ENCODE data around the gene COQ9.
"Not testable (repeated sequence)": the region's sequence is repeated elsewhere in the genome, so short reads cannot be mapped to it uniquely, and the experiment has no call there.

The COQ9 gene

DNA sequence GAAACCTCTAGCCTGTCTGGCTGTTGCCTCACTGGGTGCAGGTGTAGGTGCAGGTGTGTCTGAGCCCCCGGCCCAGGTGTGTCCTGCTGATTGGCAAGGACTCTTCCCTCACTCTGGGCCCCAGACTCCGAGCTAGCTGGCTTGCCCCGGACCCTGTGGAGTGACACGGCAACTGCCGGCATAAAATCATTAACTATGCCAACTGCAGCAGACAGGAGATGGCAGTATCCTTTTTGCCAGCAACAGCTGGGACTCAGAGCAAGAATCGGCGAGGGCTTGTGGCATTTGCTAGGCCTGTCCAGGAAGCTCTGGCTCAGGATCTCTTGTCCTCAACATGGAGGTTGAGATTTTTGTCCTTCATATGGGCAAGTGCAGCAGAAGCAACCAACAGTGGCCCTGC is 20.9 kb upstream of the COQ9 start:
- no peak for DNase-seq (ENCODE audit: low read depth in 2 of 3, low spot score in 1 of 3)

DNA sequence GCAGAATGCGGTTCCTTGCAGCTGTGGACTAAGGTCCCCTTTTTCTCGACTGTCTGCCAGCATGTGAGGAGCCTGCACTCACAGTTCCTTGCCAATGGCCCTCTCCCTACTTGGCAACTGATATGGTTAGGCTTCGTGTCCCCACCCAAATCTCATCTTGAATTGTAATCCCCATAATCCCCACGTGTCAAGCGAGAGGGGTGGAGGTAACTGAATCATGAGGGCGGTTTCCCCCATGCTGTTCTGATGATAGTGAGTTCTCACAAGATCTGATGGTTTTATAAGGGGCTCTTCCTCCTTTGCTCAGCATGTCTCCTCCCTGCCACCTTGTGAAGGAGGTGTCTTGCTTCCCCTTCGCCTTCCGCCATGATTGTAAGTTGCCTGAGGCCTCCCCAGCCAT is 20.0 kb upstream of the COQ9 start:
- no peak for DNase-seq (ENCODE audit: low read depth in 2 of 3, low spot score in 1 of 3)

DNA sequence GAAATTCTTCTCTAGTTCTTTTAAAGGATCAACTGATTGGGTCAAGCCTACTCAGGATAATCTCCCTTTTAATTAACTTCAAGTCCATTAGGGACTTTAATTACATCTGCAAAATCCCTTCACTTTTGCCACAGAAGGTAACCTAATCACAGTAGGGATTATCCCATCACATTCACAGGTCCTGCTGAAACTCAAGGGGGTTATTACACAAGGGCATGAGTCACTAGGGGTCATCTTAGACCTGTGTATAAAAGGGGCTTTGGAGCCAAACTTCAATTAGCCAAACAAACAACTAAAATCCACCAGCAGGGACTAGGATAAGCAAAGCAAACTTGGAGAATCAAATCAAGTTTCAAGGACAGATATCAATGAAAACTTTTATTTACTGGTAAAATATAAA is 19.5 kb upstream of the COQ9 start:
- DNase-seq (ENCODE audit: low read depth in 2 of 3, low spot score in 1 of 3), result no peak

DNA sequence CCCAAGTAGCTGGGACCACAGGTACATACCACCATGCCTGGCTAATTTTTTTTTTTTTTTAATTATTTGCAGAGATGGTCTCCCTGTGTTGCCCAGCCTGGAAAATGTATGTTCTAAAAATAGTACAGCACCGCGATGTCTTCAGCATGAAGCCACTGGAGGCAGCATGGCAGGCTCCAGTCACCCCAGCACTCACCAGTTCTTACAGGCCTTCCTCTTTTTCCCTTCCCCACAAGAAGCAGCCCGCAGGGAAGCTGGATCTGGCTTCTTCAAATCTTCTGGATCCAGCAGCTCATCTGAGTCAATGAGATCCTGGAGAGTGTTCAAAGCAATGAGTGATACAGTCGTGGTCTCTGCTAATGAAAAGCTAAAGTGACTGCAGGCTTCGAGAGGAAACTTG is 16.3 kb upstream of the COQ9 start:
- no peak for DNase-seq (ENCODE audit: low read depth in 2 of 3, low spot score in 1 of 3)

DNA sequence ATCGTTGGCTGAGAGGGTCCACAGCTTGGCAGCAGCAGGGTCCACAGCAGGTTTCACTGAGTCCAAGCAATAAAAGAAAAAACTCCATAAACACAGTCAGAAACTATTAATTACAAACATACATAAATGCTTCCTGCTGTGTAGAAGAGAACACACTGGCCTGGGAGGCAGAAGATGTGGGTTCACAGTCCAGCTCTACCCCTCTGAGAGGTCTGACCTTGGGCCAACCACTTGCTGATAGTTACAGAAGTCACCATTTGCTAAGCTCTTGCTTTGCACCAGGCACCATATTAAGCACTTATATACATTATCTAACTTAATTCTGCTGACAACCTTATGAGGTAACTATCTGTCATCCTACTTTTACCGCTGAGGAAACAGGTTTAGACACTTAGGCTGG is 14.8 kb upstream of the COQ9 start:
- DNase-seq (ENCODE audit: low read depth in 2 of 3, low spot score in 1 of 3), result no peak

DNA sequence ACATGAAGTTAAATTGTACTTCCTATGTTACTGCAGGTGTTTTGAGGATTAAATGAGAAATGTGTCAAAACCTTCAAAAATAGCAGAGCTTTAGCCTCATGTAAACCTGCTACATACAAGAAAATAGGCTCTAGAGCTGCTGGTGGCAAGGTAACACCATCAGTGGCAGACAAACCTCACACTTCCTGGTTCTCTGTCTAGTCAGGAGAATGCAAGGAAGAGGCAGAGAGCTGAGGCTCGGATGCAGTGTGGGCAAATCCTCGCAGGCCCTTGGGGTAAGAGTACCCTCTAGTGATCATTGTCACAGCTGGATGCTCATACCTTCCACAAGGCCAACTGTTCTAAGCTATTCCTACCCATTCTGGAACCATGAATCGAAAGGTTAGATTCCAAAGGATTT is 14.3 kb upstream of the COQ9 start:
- no peak for DNase-seq (ENCODE audit: low read depth in 2 of 3, low spot score in 1 of 3)

DNA sequence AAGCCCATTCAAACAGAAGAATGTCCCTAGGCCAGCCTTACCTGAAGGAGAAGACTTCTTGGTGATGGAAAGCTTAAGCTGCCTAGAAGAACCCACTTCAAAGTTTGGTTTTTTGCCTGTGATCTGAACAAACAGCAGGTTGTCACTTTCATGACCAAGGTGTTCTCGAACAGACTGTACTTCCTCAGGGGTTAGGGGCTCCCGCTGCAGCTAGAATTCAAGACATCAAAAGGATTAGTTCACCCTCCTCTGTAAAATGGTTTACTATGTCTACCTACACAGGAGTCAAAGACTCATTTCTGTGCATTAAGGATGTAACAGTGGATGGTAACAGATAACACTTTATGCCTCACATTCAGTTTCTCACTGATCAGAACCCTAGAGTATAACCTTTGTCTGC is 13.3 kb upstream of the COQ9 start:
- DNase-seq (ENCODE audit: low read depth in 2 of 3, low spot score in 1 of 3), result no peak

DNA sequence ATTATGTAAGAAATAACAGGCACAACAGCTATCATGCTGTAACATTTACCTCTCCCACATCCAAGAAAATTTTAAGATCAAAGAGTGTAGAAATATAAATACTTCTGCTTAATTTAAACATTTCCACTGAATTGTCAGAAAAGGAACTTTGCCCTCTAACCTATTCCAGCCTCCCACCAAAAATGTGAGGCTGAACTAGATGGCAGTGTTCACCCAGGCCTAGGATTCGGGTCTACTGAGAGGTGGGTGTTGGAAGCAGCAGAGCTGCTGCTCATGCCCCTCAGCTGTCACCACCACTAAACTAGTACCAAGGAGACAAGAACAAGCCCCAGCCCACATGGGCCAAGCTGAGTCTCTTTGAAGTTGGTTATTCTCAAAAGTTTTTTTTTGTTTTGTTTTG is 11.4 kb upstream of the COQ9 start:
- no peak for DNase-seq (ENCODE audit: low read depth in 2 of 3, low spot score in 1 of 3)

DNA sequence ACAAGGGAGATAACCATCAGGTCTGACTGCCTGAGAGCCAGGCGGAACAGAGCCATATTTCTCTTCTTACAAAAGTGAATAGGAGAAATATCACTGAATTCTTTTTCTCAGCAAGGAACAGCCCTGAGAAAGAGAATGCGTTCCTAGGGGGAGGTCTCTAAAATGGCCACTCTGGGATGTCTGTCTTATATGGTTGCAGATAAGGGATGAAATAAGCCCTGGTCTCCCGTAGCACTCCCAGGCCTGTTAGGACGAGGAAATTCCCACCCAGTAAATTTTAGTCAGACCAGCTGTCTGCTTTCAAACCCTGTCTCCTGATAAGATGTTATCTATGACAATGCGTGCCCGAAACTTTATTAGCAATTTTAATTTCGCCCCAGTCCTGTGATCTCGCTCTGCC is 7.3 kb upstream of the COQ9 start:
- DNase-seq (ENCODE audit: low read depth in 2 of 3, low spot score in 1 of 3), result not testable (repeated sequence)

DNA sequence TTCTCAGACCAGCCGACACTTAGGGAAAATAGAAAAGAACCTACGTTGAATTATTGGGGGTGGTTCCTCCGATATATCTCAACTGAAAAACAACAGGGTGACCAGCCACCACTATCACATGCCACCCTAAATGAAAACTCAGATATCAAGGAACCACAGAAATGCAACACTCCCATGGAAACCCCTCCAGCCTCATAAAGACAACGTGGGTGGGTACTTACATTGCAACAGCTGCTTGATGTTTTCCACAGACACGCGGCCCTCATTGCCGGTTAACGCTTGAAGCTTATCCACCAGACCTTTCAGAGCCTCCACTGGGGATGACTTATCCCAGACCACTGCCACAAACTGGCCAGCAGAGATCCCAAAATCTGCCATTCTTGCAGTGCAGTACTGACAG is 6.7 kb upstream of the COQ9 start:
- not testable (repeated sequence) for DNase-seq (ENCODE audit: low read depth in 2 of 3, low spot score in 1 of 3)

DNA sequence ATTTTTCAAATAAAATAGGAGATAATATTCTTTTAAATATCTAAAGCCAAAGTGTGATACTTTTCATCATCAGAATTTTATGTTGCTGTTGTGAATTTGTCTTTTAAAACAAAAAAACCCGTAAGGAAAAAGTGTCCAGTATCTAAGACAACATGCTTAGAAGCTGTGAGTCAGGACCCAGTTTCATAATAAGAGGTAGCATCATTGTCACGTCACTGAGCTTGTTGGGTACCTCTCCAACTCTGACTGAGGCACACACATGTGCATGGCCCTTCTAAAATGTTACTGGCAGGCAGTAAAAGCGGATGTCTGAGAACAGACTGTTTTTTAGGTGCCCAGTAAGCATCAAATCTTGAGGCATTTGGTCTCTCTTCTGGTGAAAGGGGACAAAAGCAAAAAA is 2.6 kb upstream of the COQ9 start:
- no peak for DNase-seq (ENCODE audit: low read depth in 2 of 3, low spot score in 1 of 3)

DNA sequence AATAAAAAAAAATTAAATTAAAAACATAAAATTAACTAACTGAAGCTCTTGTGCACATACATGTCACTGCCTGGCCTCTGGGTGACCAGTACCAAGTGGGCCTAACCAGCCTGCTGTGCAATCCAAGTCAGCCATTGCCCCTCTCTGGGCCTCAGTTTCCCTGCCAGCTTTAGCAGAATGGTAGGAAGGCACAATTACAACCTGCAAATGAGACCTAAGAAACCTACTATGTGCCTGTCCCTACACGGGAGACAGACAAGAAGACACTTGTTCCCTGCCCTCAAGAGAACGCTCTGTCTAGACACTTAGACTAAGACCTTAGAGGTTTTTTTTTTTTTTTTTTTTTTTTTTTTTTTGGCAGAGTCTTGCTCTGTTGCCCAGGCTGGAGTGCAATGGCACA is 1.8 kb upstream of the COQ9 start:
- DNase-seq (ENCODE audit: low read depth in 2 of 3, low spot score in 1 of 3), result no peak

DNA sequence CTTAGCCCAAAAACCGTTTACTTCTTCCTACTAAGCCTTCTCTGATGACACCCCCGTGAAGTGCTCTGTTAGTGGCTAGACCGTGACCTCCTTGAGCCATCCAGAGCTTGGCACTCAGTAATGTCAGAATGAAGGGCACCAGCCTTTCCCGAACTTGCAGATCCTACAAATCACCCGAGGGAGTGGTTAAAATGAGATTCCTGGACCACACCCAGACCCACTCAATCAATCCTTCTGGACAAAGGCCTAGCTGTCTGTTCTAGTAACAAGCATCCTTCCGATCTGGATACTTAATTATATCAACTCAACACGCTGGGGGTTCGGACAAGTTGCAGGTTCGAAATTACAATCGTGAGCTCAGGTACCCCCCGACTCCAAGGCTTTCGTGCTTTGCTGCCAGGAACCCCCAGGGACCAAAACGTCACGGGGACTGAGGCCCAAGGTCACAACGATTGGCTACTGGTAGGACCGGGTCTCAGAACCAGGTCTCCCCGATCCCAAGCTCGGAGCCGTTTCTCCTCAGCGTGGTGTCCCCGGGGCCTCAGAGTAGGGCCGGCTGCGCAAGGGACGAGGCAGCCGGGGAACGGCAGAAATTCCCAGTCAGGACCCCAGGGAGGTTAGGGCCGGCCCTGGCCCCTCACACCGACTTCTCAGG is 621 bp upstream of the COQ9 start:
- DNase-seq (ENCODE audit: low read depth in 2 of 3, low spot score in 1 of 3), result peak in 2 of 3 donors; percentile 8 to 14

DNA sequence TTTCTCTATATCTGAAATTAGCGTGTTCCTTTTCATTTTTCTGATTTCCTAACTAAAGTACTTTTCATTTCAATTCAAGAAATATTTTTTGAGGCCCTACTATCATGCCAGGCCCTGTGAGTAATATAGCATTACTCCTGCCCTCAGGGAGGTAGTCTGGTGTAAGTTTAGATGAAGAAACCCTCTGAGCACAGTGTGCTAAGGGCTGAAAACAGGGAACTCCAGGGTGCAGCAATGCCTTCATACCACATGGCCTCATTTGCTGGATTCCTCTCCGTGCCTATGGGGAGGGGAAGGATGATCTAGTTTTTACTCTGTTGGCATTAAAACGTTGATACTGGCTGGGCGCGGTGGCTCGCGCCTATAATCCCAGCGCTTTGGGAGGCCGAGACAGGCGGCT is 4.7 kb downstream of the COQ9 start:
- DNase-seq (ENCODE audit: low read depth in 2 of 3, low spot score in 1 of 3), result no peak

DNA sequence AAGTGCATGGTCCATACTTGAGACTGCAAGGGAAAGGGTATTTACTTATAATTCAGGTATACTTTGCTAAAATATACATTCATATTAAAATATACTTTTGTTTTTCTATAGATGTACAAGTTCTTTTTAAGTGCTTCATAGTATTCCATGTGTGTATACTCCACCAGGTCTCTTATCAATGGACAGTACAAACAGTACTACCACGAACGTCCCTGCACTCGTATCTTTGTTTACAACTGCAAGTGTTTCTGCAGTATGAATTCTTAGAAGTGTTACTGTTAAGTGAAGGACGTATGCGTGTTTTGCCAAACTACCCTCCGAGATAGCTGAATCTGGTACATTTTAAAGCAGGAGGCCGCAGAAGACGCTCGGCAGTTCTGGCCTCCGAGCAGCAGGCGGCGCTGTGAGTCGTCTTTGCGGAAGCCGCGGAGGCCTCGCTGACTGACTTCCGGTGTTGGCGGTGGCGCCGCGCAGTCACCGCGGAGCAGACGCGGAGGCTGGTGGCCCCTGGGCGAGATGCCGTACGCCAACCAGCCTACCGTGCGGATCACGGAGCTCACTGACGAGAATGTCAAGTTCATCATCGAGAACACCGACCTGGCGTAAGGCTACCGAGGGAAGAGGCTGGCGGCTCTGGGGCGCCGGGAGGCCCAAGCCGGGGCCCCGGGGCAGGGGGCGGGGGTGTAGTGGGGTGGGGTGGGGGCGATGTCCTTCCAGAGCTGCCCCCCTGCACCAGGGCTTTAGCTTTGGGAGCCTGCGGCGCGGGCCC is 15.1 kb downstream of the COQ9 start, which contains the start of gene POLR2C:
Gene POLR2C, plus strand, starts transcription at position 471 of the 769 bp plus-strand sequence. Its CDS starts 46 bp downstream, at position 517.
- DNase-seq (ENCODE audit: low read depth in 2 of 3, low spot score in 1 of 3), result peak; percentile 84 to 94 (median 90)

DNA sequence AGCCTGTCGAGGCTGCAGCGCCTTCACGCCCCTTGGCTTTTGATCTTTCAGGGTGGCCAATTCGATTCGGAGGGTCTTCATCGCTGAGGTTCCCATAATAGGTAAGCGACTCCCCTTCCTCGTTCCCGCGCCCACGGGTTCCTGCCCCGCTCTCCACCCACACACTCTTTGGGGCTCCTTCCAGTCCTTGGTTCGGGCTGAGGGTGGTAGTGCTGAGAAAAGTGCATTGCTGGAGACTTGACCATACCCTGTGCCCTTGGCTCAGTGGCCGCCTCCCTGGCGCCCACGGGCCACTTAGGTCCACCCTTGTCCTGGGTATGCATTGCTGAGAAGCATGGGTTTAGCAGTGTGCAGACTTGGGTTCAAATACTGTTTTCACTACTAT is 15.7 kb downstream of the COQ9 start:
- DNase-seq (ENCODE audit: low read depth in 2 of 3, low spot score in 1 of 3), result no peak

DNA sequence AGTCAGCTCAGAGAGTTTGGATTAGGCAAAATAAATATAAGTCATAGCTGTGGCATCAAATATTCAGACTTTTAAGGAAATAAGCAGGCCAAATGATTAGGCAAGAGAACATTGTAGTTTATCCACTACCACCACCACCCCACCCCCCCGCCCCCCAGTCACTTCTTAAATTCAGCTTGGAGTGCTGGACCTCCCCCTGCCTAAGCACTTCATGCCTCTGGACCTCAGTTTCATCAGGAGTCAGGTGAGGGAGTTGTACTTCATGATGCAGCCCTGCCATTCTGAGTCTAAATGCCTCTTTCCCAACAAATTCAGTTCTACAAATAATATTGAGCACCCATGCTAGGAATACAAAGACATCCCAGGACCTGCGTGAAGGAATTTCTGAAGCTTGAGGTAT is 17.2 kb downstream of the COQ9 start:
- DNase-seq (ENCODE audit: low read depth in 2 of 3, low spot score in 1 of 3), result no peak

DNA sequence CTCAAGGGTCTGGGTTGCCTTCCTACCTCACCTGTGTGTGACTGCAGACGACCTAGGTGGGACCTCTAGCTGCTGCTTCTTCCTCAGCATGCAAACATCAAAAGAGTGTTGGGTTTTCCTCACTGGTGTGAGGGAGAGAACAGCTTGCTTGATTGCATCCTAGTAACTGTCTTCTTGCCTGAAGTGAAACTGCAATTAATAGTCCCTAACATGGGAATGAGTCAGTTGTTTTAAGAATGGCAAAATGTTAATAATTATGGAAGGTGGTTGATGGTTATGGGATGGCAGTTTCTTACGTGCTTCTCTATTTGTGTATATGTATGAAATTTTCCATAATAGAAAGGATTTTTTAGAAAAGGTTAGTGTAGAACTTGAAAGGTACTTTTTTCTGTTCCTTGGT is 21.1 kb downstream of the COQ9 start:
- DNase-seq (ENCODE audit: low read depth in 2 of 3, low spot score in 1 of 3), result no peak

DNA sequence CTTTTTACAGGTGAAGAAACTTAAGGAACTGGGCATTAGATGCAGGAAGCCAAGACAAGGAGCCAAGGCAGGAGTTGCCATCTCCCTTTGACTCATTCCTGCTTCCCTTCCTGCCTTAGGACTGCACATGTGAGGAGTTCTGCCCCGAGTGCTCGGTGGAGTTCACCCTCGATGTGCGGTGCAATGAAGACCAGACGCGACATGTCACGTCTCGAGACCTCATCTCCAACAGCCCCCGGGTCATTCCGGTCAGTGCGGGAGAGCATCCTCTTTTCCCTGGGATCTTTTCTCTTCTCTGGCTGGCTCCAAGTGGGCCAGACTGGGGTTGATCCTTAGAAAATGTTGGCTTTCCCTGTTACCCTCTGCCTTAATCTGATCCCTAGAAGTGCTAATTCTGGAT is 21.8 kb downstream of the COQ9 start:
- DNase-seq (ENCODE audit: low read depth in 2 of 3, low spot score in 1 of 3), result no peak

DNA sequence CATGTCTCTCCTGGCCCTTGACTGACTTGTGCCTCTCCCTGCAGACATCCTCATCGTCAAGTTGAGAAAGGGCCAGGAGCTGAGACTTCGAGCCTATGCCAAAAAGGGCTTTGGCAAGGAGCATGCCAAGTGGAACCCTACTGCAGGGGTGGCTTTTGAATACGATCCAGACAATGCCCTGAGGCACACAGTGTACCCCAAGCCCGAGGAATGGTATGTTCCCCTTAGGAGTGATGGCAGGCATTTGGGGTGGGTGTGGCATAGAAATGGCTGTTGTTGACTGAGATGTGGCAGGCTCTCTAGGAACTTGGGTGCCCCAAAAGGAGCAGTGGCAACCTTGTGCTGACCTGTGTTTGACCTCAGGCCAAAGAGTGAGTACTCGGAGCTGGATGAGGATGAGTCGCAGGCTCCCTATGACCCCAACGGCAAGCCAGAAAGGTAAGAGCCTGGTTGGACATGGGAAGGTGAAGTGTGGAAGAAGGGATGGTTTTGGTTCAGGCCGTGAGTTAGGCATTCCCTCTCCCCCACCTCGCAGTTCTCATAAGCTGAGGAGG is 22.7 kb downstream of the COQ9 start:
- DNase-seq (ENCODE audit: low read depth in 2 of 3, low spot score in 1 of 3), result no peak

DNA sequence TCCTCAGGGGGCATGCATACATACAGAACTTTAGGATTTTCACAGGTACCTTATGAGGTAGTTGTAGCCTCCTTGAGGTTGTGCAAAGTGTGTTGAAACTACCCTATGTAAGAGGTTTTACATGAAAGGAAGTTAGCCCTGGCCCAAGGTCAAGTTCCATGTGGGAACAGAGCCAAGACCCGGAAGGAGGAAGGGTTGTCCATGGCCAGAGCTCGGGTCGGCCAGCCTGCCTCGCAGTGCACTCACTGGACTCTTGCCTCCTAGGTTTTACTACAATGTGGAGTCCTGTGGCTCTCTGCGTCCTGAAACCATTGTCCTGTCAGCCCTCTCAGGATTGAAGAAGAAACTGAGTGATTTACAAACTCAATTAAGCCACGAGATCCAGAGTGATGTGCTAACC is 23.4 kb downstream of the COQ9 start:
- no peak for DNase-seq (ENCODE audit: low read depth in 2 of 3, low spot score in 1 of 3)

DNA sequence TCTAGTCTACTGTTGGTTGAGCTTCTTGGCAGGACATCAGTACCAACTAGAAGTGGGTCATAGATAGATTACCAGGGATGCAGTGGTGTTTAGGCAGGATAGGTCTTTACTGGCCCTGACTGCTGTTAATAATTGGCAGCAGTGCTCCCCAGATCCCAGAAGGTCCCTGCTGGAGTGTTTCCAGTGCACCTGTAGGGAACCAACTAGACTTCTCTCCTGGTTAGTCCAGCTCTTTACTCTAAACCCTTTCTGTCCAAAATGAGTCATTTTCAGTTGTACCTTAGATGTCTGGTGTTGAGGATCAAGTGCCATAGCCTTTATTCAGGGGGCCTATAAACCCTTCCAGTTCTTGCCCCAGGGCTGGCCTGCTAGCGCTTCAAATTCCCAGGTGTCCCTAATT is 23.9 kb downstream of the COQ9 start:
- no peak for DNase-seq (ENCODE audit: low read depth in 2 of 3, low spot score in 1 of 3)
